NCI-H510A (cell line): ENCODE measurements around the gene QSER1.
"Not testable (repeated sequence)": the region's sequence is repeated elsewhere in the genome, so short reads cannot be mapped to it uniquely, and the experiment has no call there.

ENCODE experiments used
- DNase-seq: peaks from one replicate; lab custom pipeline; 2025; lab: John Stamatoyannopoulos, UW

The QSER1 gene

GRCh38 chr11:32935462-32936029 lies 42.9 kb downstream of the QSER1 start:
- no peak for DNase-seq

DNA sequence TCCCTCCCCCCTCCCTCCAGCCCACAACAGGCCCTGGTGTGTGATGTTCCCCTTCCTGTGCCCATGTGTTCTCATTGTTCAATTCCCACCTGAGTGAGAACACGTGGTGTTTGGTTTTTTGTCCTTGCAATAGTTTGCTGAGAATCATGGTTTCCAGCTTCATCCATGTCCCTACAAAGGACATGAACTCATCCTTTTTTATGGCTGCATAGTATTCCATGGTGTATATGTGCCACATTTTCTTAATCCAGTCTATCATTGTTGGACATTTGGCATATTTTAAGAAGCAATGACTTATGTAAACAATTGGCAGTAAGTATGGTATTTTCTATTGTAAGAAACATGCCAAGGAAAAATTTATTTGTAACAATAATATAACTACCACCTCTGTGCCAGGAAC lies 43.6 kb downstream of the QSER1 start:
- not testable (repeated sequence) for DNase-seq

GRCh38 chr11:32937283-32937682 lies 44.7 kb downstream of the QSER1 start:
- DNase-seq: not testable (repeated sequence)

- DNase-seq: no peak
Measured at GRCh38 chr11:32939046-32939445, 46.4 kb downstream of the QSER1 start.

DNA sequence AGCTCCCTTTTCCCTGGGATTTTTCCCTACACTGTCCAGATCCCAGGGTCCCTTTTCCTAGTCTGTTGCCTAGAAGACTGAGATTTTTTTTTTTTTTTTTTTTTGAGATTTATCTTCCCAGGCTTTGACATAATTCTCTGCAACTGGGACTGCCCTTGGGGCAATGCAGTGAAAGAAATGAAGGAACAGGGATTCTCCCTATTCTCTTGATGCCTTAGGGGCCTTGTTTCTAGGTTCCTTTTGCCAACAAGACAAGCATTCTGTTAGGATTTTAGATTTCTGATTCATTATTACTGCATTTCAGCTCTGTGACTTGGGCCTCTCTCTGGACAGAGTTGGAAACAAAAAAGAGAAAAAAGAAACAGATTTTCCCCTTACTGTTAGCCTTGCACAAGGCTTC lies 47.3 kb downstream of the QSER1 start:
- DNase-seq: no peak

DNA sequence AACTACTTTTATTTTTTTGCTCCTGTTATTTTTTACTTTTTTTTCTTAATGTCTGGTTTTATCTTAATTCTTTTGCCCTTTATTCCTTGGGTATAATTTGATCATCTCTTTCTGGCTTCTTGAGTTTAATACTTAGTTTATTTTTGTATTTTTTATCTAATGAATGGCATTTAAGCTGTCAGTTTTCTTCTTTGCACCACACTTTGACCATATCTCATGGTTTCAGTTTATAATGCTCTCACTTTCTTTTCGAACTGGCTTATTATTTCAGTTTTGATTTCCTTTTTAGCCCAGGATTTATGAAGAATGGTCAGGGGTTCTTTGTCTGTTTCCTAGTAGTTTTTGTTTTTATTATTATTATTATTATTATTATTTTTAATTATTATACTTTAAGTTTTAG lies 48.3 kb downstream of the QSER1 start:
- no peak for DNase-seq

DNA sequence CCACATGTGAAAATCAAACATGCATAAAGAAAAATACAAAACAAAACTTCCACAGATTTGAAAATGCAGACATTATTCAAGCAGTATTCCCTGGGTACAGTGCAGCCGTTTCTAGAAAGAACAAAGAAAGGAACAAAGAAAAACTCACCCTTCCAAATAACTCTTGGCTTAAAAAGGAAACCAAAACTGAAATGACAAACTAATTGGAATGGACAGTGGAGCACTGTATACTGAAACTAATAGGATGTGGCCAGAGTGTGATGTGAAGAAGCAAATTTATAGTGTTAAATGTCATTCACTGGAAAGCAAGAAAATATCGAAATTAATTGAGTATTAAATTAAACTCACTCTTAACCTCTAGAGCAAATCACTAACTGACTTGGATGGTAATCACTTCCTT lies 55.4 kb downstream of the QSER1 start:
- DNase-seq: no peak

GRCh38 chr11:32949739-32950138 lies 57.1 kb downstream of the QSER1 start:
- DNase-seq: no peak

- no peak for DNase-seq
Measured at GRCh38 chr11:32952421-32952820, 59.8 kb downstream of the QSER1 start.

DNA sequence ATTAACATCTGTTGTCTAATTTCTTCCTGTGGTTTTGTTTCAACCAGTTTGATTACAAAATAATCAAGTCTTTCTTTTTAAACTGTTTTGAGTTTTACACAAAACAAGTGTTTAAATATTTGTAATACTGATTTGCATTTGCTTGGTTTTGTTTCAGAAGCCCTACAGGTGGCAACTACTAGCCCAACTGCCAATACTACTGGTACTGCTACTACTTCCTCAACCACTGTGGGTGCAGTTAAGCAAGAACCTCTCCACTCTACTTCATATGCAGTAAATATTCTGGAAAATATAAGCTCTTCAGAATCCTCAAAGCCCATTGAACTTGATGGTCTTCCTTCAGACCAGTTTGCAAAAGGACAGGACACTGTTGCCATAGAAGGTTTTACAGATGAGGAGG lies 61.1 kb downstream of the QSER1 start:
- DNase-seq: no peak

DNA sequence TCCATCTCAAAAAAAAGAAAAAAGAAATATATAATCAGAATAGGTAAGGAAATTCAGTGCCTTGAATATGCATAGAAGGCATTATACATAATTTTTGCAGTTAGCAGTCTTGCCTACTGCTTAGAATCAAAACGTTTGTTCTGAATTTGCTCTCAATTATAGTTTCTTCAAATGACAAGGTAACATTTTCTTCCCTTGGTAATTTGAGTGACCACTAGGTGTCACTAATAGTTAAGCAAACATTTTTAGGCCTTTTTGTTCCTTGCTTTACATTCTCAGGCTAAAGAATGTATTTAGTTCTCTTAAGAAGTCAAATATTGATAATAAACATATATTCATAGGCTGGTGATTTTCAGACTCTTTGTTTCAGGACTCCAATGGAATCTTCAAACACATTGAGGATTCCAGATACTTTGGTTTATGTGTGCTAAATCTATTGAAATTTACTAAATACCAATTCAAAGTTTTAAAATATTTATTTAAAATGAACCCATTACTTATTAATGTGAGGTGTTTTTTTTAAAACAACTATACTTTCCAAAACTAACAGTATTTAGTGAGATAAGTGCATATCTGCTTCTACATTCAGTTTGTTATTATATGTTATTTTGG lies 68.0 kb downstream of the QSER1 start:
- no peak for DNase-seq

DNA sequence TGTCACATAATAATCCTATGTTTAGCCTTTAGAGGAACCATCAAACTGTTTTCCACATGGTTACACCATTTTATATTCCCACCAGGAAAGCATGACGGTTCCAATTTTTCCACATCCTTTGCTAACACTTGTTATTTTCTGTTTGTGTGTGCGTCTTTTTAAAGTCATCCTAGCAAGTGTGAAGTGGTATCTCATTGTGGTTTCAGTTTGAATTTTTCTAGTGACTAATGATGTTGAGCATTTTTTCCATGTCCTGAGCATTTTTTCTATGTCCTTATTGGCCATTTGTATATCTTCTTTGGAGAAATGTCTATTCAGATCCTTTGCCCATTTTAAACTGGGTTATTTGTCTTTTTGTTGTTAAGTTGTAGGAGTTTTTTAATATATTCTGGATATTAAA lies 69.4 kb downstream of the QSER1 start:
- DNase-seq: no peak

DNA sequence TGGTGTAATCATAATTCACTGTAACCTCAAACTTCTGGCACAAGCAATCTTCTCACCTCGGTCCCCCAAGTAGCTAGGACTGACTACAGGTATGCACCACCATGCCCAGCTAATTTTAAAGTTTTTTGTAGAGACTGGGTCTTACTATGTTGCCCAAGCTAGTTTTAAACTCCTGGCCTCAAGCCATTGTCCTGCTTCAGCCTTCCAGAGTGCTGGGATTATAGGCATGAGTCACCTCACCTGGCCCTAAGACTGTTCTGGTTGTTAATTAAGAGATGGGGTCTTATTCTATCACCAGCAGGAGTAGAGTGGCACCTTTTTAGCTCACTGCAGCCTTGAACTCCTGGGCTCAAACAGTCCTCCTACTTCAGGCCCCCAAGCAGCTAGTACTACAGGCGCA lies 71.1 kb downstream of the QSER1 start:
- no peak for DNase-seq

- no peak for DNase-seq
Measured at GRCh38 chr11:32968541-32968940, 75.9 kb downstream of the QSER1 start.

DNA sequence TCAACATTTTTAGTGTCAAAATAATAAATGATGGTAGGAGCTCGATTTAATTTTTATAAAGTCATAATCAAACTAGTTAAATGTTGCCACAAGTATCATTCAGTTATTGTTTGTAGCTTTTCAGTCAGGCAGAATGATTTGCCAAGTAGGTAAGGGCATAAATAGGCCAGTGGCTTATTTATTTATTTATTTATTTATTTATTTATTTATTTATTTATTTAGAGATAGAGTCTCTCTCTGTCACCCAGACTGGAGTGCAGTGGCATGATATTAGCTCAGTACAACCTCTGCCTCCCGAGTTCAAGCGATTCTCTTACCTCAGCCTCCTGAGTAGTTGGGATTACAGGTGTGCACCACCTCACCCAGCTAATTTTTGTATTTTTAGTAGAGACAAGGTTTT lies 79.6 kb downstream of the QSER1 start:
- not testable (repeated sequence) for DNase-seq

DNA sequence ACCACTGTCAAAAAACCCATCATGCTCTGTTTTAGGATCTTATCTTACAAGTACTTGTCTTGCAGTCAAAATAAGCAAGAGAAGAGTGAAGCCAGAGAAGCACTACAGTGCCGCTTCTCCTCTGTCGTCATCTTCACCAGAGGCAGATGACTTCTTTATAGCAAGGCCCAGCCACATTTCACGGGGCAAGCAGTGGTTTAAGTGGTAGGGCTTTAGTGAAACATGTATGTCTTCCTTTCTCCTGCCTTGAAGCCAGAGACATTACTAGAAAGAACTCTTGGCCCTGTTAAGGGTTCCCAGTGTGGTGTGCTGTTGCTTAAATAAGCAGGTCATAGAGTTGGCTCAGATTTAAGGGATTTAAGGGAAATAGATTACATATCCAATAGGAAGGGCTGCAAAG lies 80.2 kb downstream of the QSER1 start:
- no peak for DNase-seq

- no peak for DNase-seq
Measured at GRCh38 chr11:32982626-32983025, 90.0 kb downstream of the QSER1 start.

DNA sequence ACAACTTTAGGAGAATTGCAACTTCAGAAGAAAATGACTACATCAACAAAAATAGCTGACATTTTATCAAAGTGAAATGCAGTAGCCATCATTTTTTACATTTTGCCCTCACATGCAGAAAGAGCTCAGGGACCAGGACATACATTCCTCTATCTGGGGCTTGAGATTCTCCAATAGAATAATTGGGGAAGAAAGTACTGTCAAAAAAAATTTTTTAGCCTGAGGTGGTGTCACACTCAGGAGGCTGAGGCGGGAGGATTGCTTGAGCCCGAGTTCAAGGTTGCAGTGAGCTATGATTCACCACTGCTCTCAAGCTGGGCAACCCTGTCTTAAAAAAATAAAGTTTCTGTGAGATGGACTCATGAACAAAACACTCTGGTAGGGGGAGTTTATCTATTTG lies 90.9 kb downstream of the QSER1 start:
- DNase-seq: no peak

- DNase-seq: no peak
Measured at GRCh38 chr11:32985600-32985999, 93.0 kb downstream of the QSER1 start.

GRCh38 chr11:32987851-32988250 lies 95.2 kb downstream of the QSER1 start:
- DNase-seq: no peak

DNA sequence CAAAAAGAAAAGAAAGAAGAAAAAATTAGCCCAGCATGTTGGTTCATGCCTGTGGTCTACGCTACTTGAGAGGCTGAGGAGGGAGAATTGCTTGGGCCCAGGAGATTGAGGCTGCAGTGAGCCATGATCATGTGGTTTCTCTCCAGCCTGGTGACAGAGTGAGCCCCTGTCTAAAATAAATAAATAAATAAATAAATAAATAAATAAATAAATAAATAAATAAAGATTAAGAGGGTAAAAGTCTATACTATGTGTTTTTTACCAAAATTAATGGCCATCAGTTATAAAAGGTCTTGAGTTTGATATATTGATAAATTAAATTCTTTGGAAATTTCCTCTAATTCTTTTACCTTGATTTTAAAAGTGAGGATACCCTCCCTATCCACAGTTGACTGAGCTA lies 97.9 kb downstream of the QSER1 start:
- no peak for DNase-seq

- DNase-seq: no peak
Measured at GRCh38 chr11:32991427-32991826, 98.8 kb downstream of the QSER1 start.

- DNase-seq: no peak
Measured at GRCh38 chr11:32991898-32992297, 99.3 kb downstream of the QSER1 start.

DNA sequence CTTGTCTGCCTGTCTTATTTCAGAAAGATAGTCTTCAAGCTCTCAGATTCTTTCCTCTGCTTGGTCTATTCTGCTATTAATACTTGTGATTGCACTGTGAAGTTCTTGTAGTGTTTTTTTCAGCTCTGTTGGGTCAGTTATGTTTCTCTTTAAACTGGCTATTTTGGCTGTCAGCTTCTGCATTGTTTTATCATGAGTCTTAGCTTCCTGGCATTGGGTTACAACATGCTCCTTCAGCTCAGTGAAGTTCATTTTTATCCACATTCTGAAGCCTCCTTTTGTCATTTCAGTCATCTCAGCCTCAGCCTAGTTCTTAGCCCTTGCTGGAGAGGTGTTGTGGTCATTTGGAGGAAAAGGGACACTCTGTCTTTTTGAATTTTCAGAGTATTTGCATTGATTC lies 107.6 kb downstream of the QSER1 start:
- no peak for DNase-seq
